HepG2 (cell line): ENCODE results near the gene EMC9. TPM values are rescaled to one million over a fixed set of nuclear protein-coding genes. Genes with fewer than 3 reads are reported as not detected.

Experiments used
- AGO2 ChIP-seq: fragments of 200-400 bp; formaldehyde crosslinking; optimal IDR thresholded peaks from 2 replicates; pipeline ENCODE3; 2017; ENCODE audit warnings: mild to moderate bottlenecking, low read depth, low read length, moderate library complexity
- FOXA1 ChIP-seq, 2 experiments: fragments of 450-650 bp in 1 of 2; sonication (generic) in 1 of 2; formaldehyde crosslinking in 1 of 2; IDR thresholded peaks; 2 replicates each; pipeline versions ENCODE4 v1.4.0 to v1.6.1; 2016 to 2020; ENCODE audit warnings: missing genetic modification reagents in 1 of 2
- KLF11 ChIP-seq: IDR thresholded peaks from 2 replicates; pipeline ENCODE4 v1.6.1; 2016; ENCODE audit warnings: missing compliant biosample characterization
- LRRFIP1 ChIP-seq: sonication (generic); formaldehyde crosslinking; conservative IDR thresholded peaks from 2 replicates; pipeline ENCODE4 v1.4.0; 2020; ENCODE audit warnings: missing genetic modification reagents
- MED13 ChIP-seq: sonication (generic); formaldehyde crosslinking; IDR thresholded peaks from 2 replicates; pipeline ENCODE4 v1.5.0; 2020; ENCODE audit warnings: missing genetic modification reagents
- POLR2A ChIP-seq, 2 experiments: IDR thresholded peaks; 2 replicates each; pipeline ENCODE4 v1.6.1; 2011; ENCODE audit warnings: low read depth in 2 of 2, low read length in 2 of 2, mild to moderate bottlenecking in 1 of 2, moderate library complexity in 1 of 2; ENCODE audit not compliant: insufficient read depth in 1 of 2
- PPARG ChIP-seq: conservative IDR thresholded peaks from 2 replicates; pipeline ENCODE4 v1.6.1; 2016; ENCODE audit warnings: missing biosample characterization, missing genetic modification reagents
- PRDM10 ChIP-seq: sonication (generic); formaldehyde crosslinking; IDR thresholded peaks from 2 replicates; pipeline ENCODE4 v1.4.0; 2020; ENCODE audit warnings: low read depth, missing genetic modification reagents
- SIX1 ChIP-seq: sonication (generic); formaldehyde crosslinking; IDR thresholded peaks from 2 replicates; pipeline ENCODE4 v1.4.0; 2020; ENCODE audit warnings: missing genetic modification reagents, borderline replicate concordance
- TOE1 ChIP-seq: sonication (generic); formaldehyde crosslinking; IDR thresholded peaks from 2 replicates; pipeline ENCODE4 v1.4.0; 2020; ENCODE audit warnings: mild to moderate bottlenecking, missing genetic modification reagents
- ZBTB10 ChIP-seq: sonication (generic); formaldehyde crosslinking; IDR thresholded peaks from 2 replicates; pipeline ENCODE4 v1.4.0; 2020; ENCODE audit warnings: missing genetic modification reagents, borderline replicate concordance
- ZBTB46 ChIP-seq: sonication (generic); formaldehyde crosslinking; IDR thresholded peaks from 2 replicates; pipeline ENCODE4 v1.4.0; 2020; ENCODE audit warnings: mild to moderate bottlenecking, missing genetic modification reagents, borderline replicate concordance
- ZFY ChIP-seq: sonication (generic); formaldehyde crosslinking; IDR thresholded peaks from 2 replicates; pipeline ENCODE4 v1.4.0; 2020; ENCODE audit warnings: missing genetic modification reagents
- ZNF556 ChIP-seq: sonication (generic); formaldehyde crosslinking; IDR thresholded peaks from 2 replicates; pipeline ENCODE4 v1.4.0; 2020; ENCODE audit warnings: mild to moderate bottlenecking, missing genetic modification reagents, borderline replicate concordance
- ZNF615 ChIP-seq: sonication (generic); formaldehyde crosslinking; IDR thresholded peaks from 2 replicates; pipeline ENCODE4 v1.5.0; 2020; ENCODE audit warnings: mild to moderate bottlenecking, missing genetic modification reagents, borderline replicate concordance
- ZNF703 ChIP-seq: sonication (generic); formaldehyde crosslinking; IDR thresholded peaks from 2 replicates; pipeline ENCODE4 v1.5.1; 2020; ENCODE audit warnings: missing genetic modification reagents, mild to moderate bottlenecking, moderate library complexity, borderline replicate concordance
- ZNF879 ChIP-seq: sonication (generic); formaldehyde crosslinking; IDR thresholded peaks from 2 replicates; pipeline ENCODE4 v1.8.1; 2023; ENCODE audit warnings: missing genetic modification reagents
- polyA plus RNA-seq, 8 experiments: library from polyadenylated mRNA; depleted of rRNA in 3 of 8; stranded (reverse) in 7 of 8; unstranded in 1 of 8; fragments of >200 nt; fragmentation: Illumina TruSeq in 4 of 8; extraction: Trizol in 4 of 8; gene quantifications; 2 replicates each; pipeline versions ENCODE4 v1.2.1 to v1.2.3, GENCODE V29; 2011 to 2016; ENCODE audit warnings: low read depth in 4 of 8, missing spikeins in 1 of 8, mixed read lengths in 1 of 8; ENCODE audit not compliant: insufficient read depth in 1 of 8
- total RNA-seq, 5 experiments: library from RNA; depleted of rRNA; stranded (reverse); fragments of >200 nt; fragmentation: Illumina TruSeq; extraction: Trizol; gene quantifications; 2 replicates each; pipeline ENCODE4 v1.2.3, GENCODE V29; 2016; ENCODE audit warnings: low read depth in 1 of 5

The EMC9 gene
- total and polyA plus RNA-seq, 2 of the 13 experiments (the other 11 are each of a cell fraction or from before 2014, with no cell fraction given) = 60.5 to 78.7 TPM

- TF ChIP-seq ZBTB10 (CRISPR knock-in tag) (peak; percentile 7; the same call in 1 of the 2 replicates), MED13 (CRISPR knock-in tag) (no peak), SIX1 (CRISPR knock-in tag) (no peak), PPARG (CRISPR knock-in tag) (no peak), FOXA1 (IDR thresholded peaks at IDR 0.05) (no peak), FOXA1 (CRISPR knock-in tag; IDR thresholded peaks at IDR 0.05) (no peak), ZNF556 (CRISPR knock-in tag) (no peak), PRDM10 (CRISPR knock-in tag) (no peak), ZFY (CRISPR knock-in tag) (no peak), TOE1 (no peak), ZNF879 (no peak), POLR2A (IDR thresholded peaks at IDR 0.05; ENCODE audit: insufficient read depth in 1 of 2, low read depth in 2 of 2, low read length in 2 of 2) (0 out of 4 replicates have a peak, but pooled peaks of 1 of the 2 experiments have one; percentile 3), ZBTB46 (0 out of 2 replicates have a peak, but pooled peaks have one; percentile 62), LRRFIP1 (0 out of 2 replicates have a peak, but pooled peaks have one; percentile 22), ZNF703 (CRISPR knock-in tag) (no peak), AGO2 (no peak), ZNF615 (CRISPR knock-in tag) (no peak), KLF11 (no peak)
Observed at GRCh38 chr14:24092505-24093206, 48.7 kb downstream of the EMC9 start (continued).
